LNCAP (cell line): Measurements from ENCODE around the gene TMEM18.

Experiments used
- TF ChIP-seq, protein P1 (sequence below): fragments of 450-650 bp; IDR thresholded peaks from 2 replicates; pipeline ENCODE4 v1.5.1; 2017; ENCODE audit warnings: mild to moderate bottlenecking

Gene TMEM18

DNA sequence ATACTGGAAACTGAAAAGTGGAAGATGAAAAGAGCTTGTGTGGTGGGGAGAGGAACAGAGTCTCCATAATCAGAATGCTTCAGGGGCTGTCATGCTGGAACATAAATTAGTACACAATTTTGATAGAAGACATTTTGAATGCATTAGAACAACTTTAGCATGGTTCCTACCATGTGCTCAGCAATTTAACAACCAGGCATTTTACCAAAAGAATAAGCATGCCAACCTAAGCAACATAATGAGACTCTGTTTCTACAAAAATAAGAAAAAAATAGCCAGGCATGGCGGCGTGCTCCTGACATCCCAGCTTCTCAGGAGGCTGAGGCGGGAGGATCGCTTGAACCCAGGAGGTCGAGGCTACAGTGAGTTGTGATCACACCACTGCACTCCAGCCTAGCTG lies 40.5 kb upstream of the TMEM18 start:
- TF ChIP-seq, protein P1, sequence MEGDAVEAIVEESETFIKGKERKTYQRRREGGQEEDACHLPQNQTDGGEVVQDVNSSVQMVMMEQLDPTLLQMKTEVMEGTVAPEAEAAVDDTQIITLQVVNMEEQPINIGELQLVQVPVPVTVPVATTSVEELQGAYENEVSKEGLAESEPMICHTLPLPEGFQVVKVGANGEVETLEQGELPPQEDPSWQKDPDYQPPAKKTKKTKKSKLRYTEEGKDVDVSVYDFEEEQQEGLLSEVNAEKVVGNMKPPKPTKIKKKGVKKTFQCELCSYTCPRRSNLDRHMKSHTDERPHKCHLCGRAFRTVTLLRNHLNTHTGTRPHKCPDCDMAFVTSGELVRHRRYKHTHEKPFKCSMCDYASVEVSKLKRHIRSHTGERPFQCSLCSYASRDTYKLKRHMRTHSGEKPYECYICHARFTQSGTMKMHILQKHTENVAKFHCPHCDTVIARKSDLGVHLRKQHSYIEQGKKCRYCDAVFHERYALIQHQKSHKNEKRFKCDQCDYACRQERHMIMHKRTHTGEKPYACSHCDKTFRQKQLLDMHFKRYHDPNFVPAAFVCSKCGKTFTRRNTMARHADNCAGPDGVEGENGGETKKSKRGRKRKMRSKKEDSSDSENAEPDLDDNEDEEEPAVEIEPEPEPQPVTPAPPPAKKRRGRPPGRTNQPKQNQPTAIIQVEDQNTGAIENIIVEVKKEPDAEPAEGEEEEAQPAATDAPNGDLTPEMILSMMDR, result no peak

DNA sequence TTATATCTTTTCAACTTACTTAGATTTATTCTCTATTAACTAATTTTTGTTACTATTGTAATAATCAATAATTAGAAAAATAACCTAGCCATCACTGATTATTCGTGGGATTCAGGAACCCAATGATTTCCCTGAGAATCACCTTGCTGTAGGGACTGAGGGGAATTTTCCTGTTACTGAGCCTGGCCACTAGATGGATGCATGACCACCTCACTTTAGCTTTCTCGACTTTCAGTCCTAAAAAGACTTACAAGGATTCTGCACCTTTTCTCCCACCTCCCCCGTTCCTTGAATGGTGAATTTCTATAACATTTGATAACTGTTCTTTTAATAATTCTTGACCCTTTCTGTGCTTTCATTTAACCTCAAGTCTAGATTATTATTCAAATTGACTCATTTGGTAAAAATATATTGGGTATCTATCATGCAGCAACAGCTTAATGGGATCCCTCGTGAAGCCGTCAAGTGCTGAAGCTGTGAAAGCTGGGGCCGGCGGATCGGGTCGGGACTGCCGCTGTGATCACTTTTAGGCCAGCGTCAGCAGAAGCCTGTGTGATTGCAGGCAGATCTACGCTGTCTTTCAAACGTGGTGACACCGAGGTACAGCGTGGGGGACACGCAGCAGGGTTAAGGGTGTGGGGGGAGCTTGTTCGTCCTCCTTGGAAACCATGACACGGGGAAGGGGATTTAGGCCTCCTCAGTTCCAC lies 38.8 kb upstream of the TMEM18 start:
- TF ChIP-seq, protein P1, result peak; percentile 23; the same call in 1 of the 2 replicates

DNA sequence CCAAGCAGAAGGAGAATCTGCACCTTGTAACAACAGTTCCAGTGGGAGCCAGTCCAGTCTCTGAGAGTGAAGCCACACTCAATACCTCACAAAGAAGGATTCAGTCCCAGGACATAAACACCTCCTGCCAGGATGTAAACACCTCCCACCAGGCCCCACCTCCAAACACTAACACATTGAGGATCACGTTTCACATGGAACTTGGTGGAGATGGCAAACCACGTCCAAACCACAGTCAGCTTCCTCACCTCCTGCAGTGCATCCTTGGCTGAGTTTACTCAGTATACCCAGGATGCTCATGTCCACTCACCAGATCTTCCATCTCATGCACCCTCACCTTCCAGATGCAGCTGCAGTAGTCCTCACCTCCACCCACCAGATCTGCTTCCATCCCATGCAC lies 37.8 kb upstream of the TMEM18 start:
- TF ChIP-seq, protein P1, result no peak

DNA sequence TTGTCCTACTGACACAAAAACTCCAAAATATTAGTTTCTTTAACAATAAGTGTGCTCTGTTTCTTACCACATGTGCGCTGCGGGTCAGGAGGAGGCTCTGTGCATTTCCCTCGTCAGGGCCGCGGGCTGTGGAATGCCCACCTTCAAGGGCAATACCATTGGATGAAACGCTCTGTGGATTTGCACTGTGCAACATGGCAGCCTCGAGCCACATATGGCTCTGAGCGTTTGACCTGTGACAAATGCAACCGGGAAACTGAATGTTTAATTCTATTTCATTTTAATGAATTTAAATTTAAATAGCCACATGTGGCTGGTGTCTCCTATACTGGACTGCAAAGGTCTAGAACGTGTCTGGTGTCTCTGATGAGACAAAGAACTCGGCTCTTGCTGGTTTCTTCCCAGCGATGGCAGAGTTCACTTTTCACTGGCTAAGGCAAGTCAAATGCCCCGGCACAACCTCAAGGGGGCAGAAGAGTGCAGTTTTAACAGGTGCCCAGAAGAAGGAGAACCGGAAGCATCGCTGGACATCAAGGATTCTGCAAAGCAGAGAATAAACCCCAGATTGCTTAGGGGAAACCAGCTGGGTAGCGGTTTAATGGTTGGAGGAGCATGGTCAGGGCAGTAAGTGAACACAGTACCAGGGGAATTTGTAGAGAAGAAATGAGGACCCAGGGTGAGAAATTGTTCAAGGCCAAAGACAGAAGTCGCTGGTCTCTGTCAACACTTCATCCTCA lies 37.0 kb upstream of the TMEM18 start:
- TF ChIP-seq, protein P1, result peak; percentile 74

DNA sequence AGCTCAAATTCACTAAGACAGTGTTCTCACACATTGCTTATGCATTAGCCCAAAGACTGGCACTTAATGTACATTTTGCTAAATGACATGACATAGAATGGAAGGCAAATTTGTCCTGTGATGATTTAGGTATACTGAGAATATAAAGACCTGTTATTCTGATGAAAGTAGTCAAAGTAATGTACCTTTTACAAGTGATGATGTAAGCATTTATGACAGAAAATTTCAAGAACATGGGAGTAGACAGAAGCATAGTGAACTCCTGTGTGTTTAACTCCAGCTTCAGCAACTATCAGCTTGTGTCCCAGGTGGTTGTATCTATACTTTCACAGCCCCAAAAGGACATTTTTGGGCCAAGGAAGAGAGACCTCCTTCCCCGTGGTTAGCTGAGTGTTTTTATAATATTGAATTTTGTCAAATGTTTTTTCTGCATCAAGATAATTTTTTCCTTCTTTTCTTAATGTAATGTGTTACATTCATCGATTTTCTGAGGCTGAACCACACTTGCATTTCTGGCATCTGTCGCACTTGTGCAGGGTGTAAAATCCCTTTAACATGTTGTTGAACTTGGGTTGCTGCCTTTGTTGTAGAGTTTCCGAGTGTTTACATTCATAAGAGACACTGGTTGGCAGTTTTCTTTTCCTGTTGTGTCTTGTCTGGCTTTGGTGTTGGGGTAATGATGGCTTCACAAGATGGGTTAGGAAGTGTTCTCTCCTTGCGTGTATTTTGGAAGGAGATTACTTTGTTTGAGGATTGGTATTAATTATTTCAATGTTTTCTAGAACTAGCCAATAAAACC lies 33.9 kb upstream of the TMEM18 start:
- TF ChIP-seq, protein P1, result no peak

DNA sequence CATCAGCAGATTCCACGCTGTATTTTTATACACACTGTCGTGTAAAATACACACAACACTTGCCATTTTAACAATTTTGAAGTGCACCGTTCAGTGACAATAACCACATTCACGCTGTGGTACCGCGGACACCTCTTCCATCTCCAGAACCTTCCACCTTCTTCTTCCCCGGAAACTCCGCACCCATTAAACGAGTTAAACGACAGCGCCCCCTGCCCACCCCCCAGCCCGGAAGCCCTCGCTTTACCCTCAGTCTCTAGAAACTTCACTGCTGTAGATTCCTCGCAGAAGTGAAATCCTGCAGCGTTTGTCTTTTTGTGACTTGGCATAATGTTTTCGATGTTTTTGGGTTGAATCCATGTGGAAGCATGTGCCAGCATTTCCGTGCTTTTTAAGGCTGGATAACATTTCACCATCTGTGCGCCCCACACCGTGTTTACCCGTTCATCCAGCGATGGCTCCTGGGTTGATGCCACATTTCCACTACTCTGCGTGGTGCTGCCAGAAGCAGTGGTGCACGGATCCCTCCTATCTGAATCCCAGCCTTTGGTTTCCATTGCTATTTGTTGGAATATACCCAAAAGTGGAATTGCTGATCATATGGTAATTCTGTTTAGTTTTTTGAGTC lies 32.0 kb upstream of the TMEM18 start:
- TF ChIP-seq, protein P1, result no peak

DNA sequence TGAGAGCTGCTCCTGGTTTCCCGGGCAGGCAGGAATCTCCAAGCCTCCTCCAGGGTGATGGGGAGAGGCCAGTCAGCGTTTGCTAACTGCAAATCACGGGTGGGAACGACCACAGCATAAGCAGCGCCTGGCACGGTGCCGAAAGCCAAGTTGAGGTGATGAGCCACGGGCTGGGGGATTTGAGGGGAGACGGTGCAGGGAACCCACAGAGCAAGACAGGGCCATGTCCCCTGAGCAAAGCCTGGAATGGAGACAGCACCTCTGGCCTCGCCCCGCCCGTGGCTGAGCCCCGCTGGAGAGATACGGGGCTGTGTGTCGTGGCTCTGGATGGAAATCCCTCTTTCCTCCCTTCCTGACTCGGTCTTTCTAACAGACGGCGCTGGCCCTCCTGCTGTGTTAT lies 31.5 kb upstream of the TMEM18 start:
- TF ChIP-seq, protein P1, result no peak
